SK-N-SH (cell line): Measurements from ENCODE around the gene SGCE. TPM values are rescaled to one million over a fixed set of nuclear protein-coding genes. Genes with fewer than 3 reads are reported as not detected.
A peak's percentile ranks its signal among the peaks of the same experiment; 100 is the strongest.

Source experiments
- CTCF ChIA-PET: fragments of 300-600, 350-600 bp; formaldehyde crosslinking; extraction: SDS; loops from one replicate; lab custom pipeline; 2021; lab: Yijun Ruan, JAX
- POLR2A ChIA-PET: fragments of 350-600 bp; sonication (Branson Sonifier 250); formaldehyde crosslinking; extraction: SDS; loops from one replicate; lab custom pipeline; 2020; ENCODE audit warnings: antibody characterized with exemption, inconsistent platforms; lab: Yijun Ruan, JAX
- DNase-seq: peaks from one replicate; pipeline ENCODE4 v3.0.0; 2012
- H2AFZ ChIP-seq: fragments of 200-600 bp; sonication (generic); 2 replicates; pipeline ENCODE4 v1.8.1; 2016; ENCODE audit warnings: antibody characterized with exemption, mild to moderate bottlenecking, low read depth
- H3F3A ChIP-seq: fragments of 200-600 bp; sonication (generic); replicated peaks from 2 replicates; pipeline ENCODE3; 2016; ENCODE audit warnings: antibody characterized with exemption, mild to moderate bottlenecking; ENCODE audit not compliant: insufficient read depth
- H3K27ac ChIP-seq, 2 experiments: fragments of 200-500 bp in 1 of 2; fragments of 200-600 bp in 1 of 2; sonication (Bioruptor generic) in 1 of 2; sonication (generic), shearing (Covaris generic) in 1 of 2; 2 replicates each; pipeline versions ENCODE4 v1.5.1 to v1.6.1; 2014 to 2016; ENCODE audit warnings: low read depth in 2 of 2, inconsistent platforms in 1 of 2, low read length in 1 of 2, mild to moderate bottlenecking in 1 of 2, mixed read lengths in 1 of 2
- H3K27me3 ChIP-seq: fragments of 200-600 bp; sonication (generic), shearing (Covaris generic); 2 replicates; pipeline ENCODE4 v1.6.1; 2016; ENCODE audit warnings: mixed run types; ENCODE audit not compliant: insufficient read depth
- H3K36me3 ChIP-seq, 2 experiments: fragments of 200-500 bp in 1 of 2; fragments of 200-600 bp in 1 of 2; sonication (Bioruptor generic) in 1 of 2; sonication (generic) in 1 of 2; replicated peaks in 1 of 2; 2 replicates each; pipeline versions ENCODE3 to v1.5.1; 2014 to 2016; ENCODE audit warnings: low read length in 1 of 2, mild to moderate bottlenecking in 1 of 2; ENCODE audit not compliant: insufficient read depth in 2 of 2, control insufficient read depth in 1 of 2
- H3K4me1 ChIP-seq, 2 experiments: fragments of 200-500 bp in 1 of 2; fragments of 200-600 bp in 1 of 2; sonication (Bioruptor generic) in 1 of 2; sonication (generic), shearing (Covaris generic) in 1 of 2; 2 replicates each; pipeline versions ENCODE4 v1.5.1 to v1.6.1; 2014 to 2016; ENCODE audit warnings: low read depth in 1 of 2, low read length in 1 of 2, mixed run types in 1 of 2; ENCODE audit not compliant: insufficient read depth in 2 of 2, control insufficient read depth in 1 of 2
- H3K4me2 ChIP-seq: fragments of 200-600 bp; sonication (generic), shearing (Covaris generic); 2 replicates; pipeline ENCODE4 v1.6.1; 2017; ENCODE audit warnings: mixed run types
- H3K4me3 ChIP-seq, 2 experiments: fragments of 200-500 bp in 1 of 2; fragments of 200-600 bp in 1 of 2; sonication (Bioruptor generic) in 1 of 2; sonication (generic), shearing (Covaris generic) in 1 of 2; 2 replicates each; pipeline versions ENCODE4 v1.5.1 to v1.8.1; 2014 to 2016; ENCODE audit warnings: low read depth in 2 of 2, inconsistent platforms in 1 of 2, low read length in 1 of 2, mild to moderate bottlenecking in 1 of 2, mixed read lengths in 1 of 2, moderate library complexity in 1 of 2
- H3K79me2 ChIP-seq: fragments of 200-600 bp; sonication (generic); 2 replicates; pipeline ENCODE4 v1.8.1; 2017; ENCODE audit warnings: mild to moderate bottlenecking; ENCODE audit not compliant: insufficient read depth
- H3K9ac ChIP-seq: fragments of 200-600 bp; sonication (generic); 2 replicates; pipeline ENCODE4 v1.6.1; 2017; ENCODE audit warnings: mixed run types
- H3K9me2 ChIP-seq: fragments of 200-600 bp; sonication (generic); 2 replicates; pipeline ENCODE4 v1.6.1; 2017; ENCODE audit warnings: mixed run types
- H3K9me3 ChIP-seq: fragments of 200-600 bp; sonication (generic); 2 replicates; pipeline ENCODE4 v1.6.1; 2017; ENCODE audit warnings: mixed run types, mild to moderate bottlenecking, moderate library complexity
- H4K20me1 ChIP-seq: fragments of 200-600 bp; sonication (generic); 2 replicates; pipeline ENCODE4 v1.6.1; 2017; ENCODE audit warnings: mild to moderate bottlenecking, mixed run types; ENCODE audit not compliant: insufficient read depth
- CHD2 ChIP-seq: fragments of 150-350 bp; IDR thresholded peaks from 2 replicates; pipeline ENCODE4 v1.6.1; 2018; ENCODE audit warnings: low read length; ENCODE audit not compliant: partially characterized antibody
- EP300 ChIP-seq, 2 experiments: IDR thresholded peaks; 2 replicates each; pipeline versions ENCODE4 v1.4.0 to v1.6.1; 2012; ENCODE audit warnings: borderline replicate concordance in 1 of 2, low read depth in 1 of 2, low read length in 1 of 2
- EZH2phosphoT487 ChIP-seq: fragments of 200-600 bp; sonication (generic); IDR thresholded peaks from 2 replicates; pipeline ENCODE4 v1.6.1; 2017; ENCODE audit warnings: low read depth, mixed run types, mild to moderate bottlenecking, antibody characterized with exemption, moderate library complexity, borderline replicate concordance
- FOSL2 ChIP-seq: IDR thresholded peaks from 2 replicates; pipeline ENCODE4 v1.4.0; 2012; ENCODE audit warnings: low read depth, mild to moderate bottlenecking, moderate library complexity, borderline replicate concordance
- FOXJ3 ChIP-seq: sonication (generic); formaldehyde crosslinking; IDR thresholded peaks from 2 replicates; pipeline ENCODE4 v1.5.1; 2020; ENCODE audit warnings: mild to moderate bottlenecking, missing genetic modification reagents
- GABPA ChIP-seq: IDR thresholded peaks from 2 replicates; pipeline ENCODE4 v1.4.0; 2012; ENCODE audit warnings: low read depth, mild to moderate bottlenecking
- GATA2 ChIP-seq: sonication (generic); formaldehyde crosslinking; IDR thresholded peaks from 2 replicates; pipeline ENCODE4 v1.5.0; 2020; ENCODE audit warnings: mild to moderate bottlenecking, missing genetic modification reagents
- JUND ChIP-seq: IDR thresholded peaks from 2 replicates; pipeline ENCODE4 v1.4.0; 2012
- MEF2A ChIP-seq: IDR thresholded peaks from 2 replicates; pipeline ENCODE4 v1.4.0; 2012; ENCODE audit warnings: low read depth, borderline replicate concordance
- NFIC ChIP-seq: IDR thresholded peaks from 2 replicates; pipeline ENCODE4 v1.4.0; 2012; ENCODE audit warnings: borderline replicate concordance
- NRF1 ChIP-seq: IDR thresholded peaks from 2 replicates; pipeline ENCODE4 v1.6.1; 2012; ENCODE audit warnings: low read depth, mild to moderate bottlenecking, low read length
- POLR2AphosphoS5 ChIP-seq: IDR thresholded peaks from 2 replicates; pipeline ENCODE4 v1.6.1; 2012; ENCODE audit warnings: low read depth, low read length
- RAD21 ChIP-seq: IDR thresholded peaks from 2 replicates; pipeline ENCODE4 v1.6.1; 2012; ENCODE audit warnings: mild to moderate bottlenecking, low read length
- SIN3A ChIP-seq: IDR thresholded peaks from 2 replicates; pipeline ENCODE4 v1.6.1; 2012; ENCODE audit warnings: low read depth, mild to moderate bottlenecking, low read length, moderate library complexity, borderline replicate concordance
- SMC3 ChIP-seq: IDR thresholded peaks from 2 replicates; pipeline ENCODE4 v1.6.1; 2012; ENCODE audit warnings: low read depth, low read length, improper control_type of control experiment
- TAF1 ChIP-seq: IDR thresholded peaks from 2 replicates; pipeline ENCODE4 v1.6.1; 2012; ENCODE audit warnings: low read depth, mild to moderate bottlenecking, low read length, moderate library complexity, borderline replicate concordance
- TCF12 ChIP-seq: IDR thresholded peaks from 2 replicates; pipeline ENCODE4 v1.4.0; 2012
- TEAD4 ChIP-seq: IDR thresholded peaks from 2 replicates; pipeline ENCODE4 v1.4.0; 2012; ENCODE audit warnings: mild to moderate bottlenecking, borderline replicate concordance; ENCODE audit not compliant: insufficient read depth
- WGBS: methylation state at CpG from one replicate; pipeline ENCODE4 v1.1.6; 2017; ENCODE audit warnings: low lambda C conversion rate; 5-methylcytosine and 5-hydroxymethylcytosine counted together
- polyA plus RNA-seq, 3 experiments: library from polyadenylated mRNA; depleted of rRNA; stranded (reverse); fragments of >200 nt; gene quantifications; 2 replicates each; pipeline ENCODE4 v1.2.3, GENCODE V29; 2012
- TF ChIP-seq, protein P1 (sequence below): fragments of 200-600 bp; sonication (generic); IDR thresholded peaks from 2 replicates; pipeline ENCODE4 v1.6.1; 2017; ENCODE audit warnings: antibody characterized with exemption, mild to moderate bottlenecking, moderate library complexity
- TF ChIP-seq, protein P2 (sequence below): IDR thresholded peaks from 2 replicates; pipeline ENCODE4; 2012
- TF ChIP-seq, protein P3 (sequence below): IDR thresholded peaks from 2 replicates; pipeline ENCODE4 v1.4.0; 2012; ENCODE audit warnings: low read depth

The SGCE gene
- polyA plus RNA-seq, 1 of the 3 experiments (the other 2 are of a cell fraction), result 69.5 TPM

DNA sequence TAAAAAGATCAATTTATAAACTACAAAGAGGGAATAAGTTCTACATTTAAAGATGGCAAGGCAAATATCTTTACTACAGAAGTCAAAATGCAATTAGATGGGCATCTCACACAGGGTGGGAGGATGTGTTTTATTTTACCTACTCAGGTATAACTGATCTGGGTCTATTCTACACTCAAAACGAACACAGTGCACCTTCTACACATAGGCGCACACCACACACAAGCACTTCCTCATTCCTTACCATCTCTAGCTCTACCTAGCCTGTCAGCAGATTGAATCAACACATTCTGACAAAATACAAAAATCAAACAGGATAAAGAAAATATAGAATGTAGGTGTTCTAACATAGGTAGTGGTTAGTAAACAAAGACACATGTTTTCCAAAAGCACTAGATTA is 64.8 kb downstream of the SGCE start:
- no peaks in the 10 kb centered on the region for H3K9me2 ChIP-seq

DNA sequence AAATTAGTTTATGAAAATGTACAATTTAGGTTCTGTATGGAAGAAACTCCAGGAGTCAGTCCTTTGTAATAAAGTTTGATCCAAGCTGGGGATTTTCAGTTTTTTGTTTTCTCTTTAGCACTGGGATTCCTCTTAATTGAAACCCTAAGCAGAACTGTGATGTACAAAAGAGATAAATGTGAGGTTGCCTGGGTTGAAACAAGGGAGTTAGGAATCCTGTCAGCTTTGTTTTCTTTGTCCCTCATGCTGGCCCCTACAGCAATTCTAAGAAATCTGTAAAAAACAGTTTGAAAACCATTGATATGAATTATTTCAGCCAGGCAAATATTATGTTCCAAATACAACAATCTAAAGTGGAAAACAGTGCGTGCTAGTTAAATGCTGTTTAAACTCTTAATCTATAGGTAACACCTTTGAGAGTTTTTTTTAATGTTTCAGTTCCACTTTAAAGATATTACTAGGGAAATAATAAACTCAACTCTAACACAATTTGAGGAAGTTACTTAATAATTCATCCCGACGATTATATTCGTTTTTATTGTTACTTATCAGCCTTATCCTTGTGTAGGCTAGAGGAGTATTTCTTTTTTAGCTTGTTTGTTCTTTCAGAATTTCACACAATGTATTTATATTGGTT is 65.3 kb downstream of the SGCE start:
- DNase-seq, result peak; percentile 8
- 96% methylated on average over 4 of the region's 4 CpGs for WGBS
- H3K4me2 ChIP-seq, result no peak overlapping the region
- H3K9me2 ChIP-seq, result no peaks in the 10 kb centered on the region
- no peak overlapping the region for H2AFZ ChIP-seq
- H3K36me3 ChIP-seq, result peaks cover 32 to 64% of the 10 kb centered on the region in 2 experiments
- no peaks in the 10 kb centered on the region for H4K20me1 ChIP-seq
- CTCF ChIA-PET, result interaction anchor here (0.9 kb wide), 1 partner anchor 49 kb away, joined by 3 read pairs; no protein-coding TSS in a partner anchor
- no peaks in the 10 kb centered on the region for H3K79me2 ChIP-seq
- H3K9ac ChIP-seq, result no peak overlapping the region
- peaks cover 7 to 12% of the 10 kb centered on the region in 2 experiments; a peak in 2 of 4 replicates for H3K4me1 ChIP-seq
- H3F3A ChIP-seq, result no peaks in the 10 kb centered on the region
- H3K27me3 ChIP-seq, result no peaks in the 10 kb centered on the region
- H3K4me3 ChIP-seq, result no peak overlapping the region
- no peak overlapping the region for H3K27ac ChIP-seq
- H3K9me3 ChIP-seq, result no peaks in the 10 kb centered on the region
- POLR2A ChIA-PET, result no interaction called here
- TF ChIP-seq, protein P1, sequence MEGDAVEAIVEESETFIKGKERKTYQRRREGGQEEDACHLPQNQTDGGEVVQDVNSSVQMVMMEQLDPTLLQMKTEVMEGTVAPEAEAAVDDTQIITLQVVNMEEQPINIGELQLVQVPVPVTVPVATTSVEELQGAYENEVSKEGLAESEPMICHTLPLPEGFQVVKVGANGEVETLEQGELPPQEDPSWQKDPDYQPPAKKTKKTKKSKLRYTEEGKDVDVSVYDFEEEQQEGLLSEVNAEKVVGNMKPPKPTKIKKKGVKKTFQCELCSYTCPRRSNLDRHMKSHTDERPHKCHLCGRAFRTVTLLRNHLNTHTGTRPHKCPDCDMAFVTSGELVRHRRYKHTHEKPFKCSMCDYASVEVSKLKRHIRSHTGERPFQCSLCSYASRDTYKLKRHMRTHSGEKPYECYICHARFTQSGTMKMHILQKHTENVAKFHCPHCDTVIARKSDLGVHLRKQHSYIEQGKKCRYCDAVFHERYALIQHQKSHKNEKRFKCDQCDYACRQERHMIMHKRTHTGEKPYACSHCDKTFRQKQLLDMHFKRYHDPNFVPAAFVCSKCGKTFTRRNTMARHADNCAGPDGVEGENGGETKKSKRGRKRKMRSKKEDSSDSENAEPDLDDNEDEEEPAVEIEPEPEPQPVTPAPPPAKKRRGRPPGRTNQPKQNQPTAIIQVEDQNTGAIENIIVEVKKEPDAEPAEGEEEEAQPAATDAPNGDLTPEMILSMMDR, result no peak
- TF ChIP-seq NRF1 (no peak), GATA2 (CRISPR knock-in tag) (no peak), EP300 (IDR thresholded peaks at IDR 0.05; ENCODE audit: borderline replicate concordance in 1 of 2, low read depth in 1 of 2, low read length in 1 of 2) (no peak), FOXJ3 (CRISPR knock-in tag) (no peak), NFIC (no peak), SIN3A (no peak), TEAD4 (no peak), SMC3 (no peak), GABPA (no peak)
- TF ChIP-seq, protein P2, sequence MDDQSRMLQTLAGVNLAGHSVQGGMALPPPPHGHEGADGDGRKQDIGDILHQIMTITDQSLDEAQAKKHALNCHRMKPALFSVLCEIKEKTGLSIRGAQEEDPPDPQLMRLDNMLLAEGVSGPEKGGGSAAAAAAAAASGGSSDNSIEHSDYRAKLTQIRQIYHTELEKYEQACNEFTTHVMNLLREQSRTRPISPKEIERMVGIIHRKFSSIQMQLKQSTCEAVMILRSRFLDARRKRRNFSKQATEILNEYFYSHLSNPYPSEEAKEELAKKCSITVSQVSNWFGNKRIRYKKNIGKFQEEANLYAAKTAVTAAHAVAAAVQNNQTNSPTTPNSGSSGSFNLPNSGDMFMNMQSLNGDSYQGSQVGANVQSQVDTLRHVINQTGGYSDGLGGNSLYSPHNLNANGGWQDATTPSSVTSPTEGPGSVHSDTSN, result no peak

More for the DNA sequence above, 64.8 kb downstream of the SGCE start:
- CTCF ChIA-PET, result no interaction called here
- TF ChIP-seq CHD2 (no peak), JUND (no peak), TCF12 (no peak), MEF2A (no peak), POLR2AphosphoS5 (no peak), FOSL2 (no peak), TAF1 (no peak), EZH2phosphoT487 (no peak), EP300 (IDR thresholded peaks at IDR 0.05; ENCODE audit: borderline replicate concordance in 1 of 2, low read depth in 1 of 2, low read length in 1 of 2) (no peak), NFIC (no peak), RAD21 (no peak)
- TF ChIP-seq, protein P3, sequence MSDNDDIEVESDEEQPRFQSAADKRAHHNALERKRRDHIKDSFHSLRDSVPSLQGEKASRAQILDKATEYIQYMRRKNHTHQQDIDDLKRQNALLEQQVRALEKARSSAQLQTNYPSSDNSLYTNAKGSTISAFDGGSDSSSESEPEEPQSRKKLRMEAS, result no peak
- TF ChIP-seq, protein P1, result no peak
- TF ChIP-seq, protein P2, result no peak
- TF ChIP-seq, all 33 proteins: peak for 0
- H3K9ac ChIP-seq, result no peak overlapping the region
- H3K36me3 ChIP-seq, result peaks cover 32 to 64% of the 10 kb centered on the region in 2 experiments
- peaks cover 11 to 17% of the 10 kb centered on the region in 2 experiments; a peak in 2 of 4 replicates for H3K4me1 ChIP-seq
- no peaks in the 10 kb centered on the region for H3F3A ChIP-seq
- H4K20me1 ChIP-seq, result no peaks in the 10 kb centered on the region
- H3K4me2 ChIP-seq, result no peak overlapping the region
- H2AFZ ChIP-seq, result no peak overlapping the region
- no peak overlapping the region for H3K27ac ChIP-seq
- POLR2A ChIA-PET, result no interaction called here
- DNase-seq, result no peak
- H3K4me3 ChIP-seq, result no peak overlapping the region
- H3K79me2 ChIP-seq, result no peaks in the 10 kb centered on the region
- no peaks in the 10 kb centered on the region for H3K9me3 ChIP-seq
- no peaks in the 10 kb centered on the region for H3K27me3 ChIP-seq
- 89% methylated on average over 2 of the region's 2 CpGs for WGBS
